HepG2 (cell line): ENCODE measurements around the gene BCL2L2. TPM values are rescaled to one million over a fixed set of nuclear protein-coding genes. Genes with fewer than 3 reads are reported as not detected.

Experiments
- ATM ChIP-seq: fragments of 450-650 bp; IDR thresholded peaks from 2 replicates; pipeline ENCODE4 v1.7.1; 2017; ENCODE audit warnings: mild to moderate bottlenecking, borderline replicate concordance
- BRF2 ChIP-seq: sonication (generic); formaldehyde crosslinking; IDR thresholded peaks from 2 replicates; pipeline ENCODE4 v1.8.1; 2022; ENCODE audit warnings: mild to moderate bottlenecking, missing genetic modification reagents
- CENPX ChIP-seq: sonication (generic); formaldehyde crosslinking; IDR thresholded peaks from 2 replicates; pipeline ENCODE4 v1.9.0; 2021; ENCODE audit warnings: mild to moderate bottlenecking, missing genetic modification reagents, moderate library complexity
- DNMT1 ChIP-seq: sonication (generic); formaldehyde crosslinking; IDR thresholded peaks from 2 replicates; pipeline ENCODE4 v1.5.1; 2020; ENCODE audit warnings: mild to moderate bottlenecking, missing genetic modification reagents
- GFI1 ChIP-seq: sonication (generic); formaldehyde crosslinking; IDR thresholded peaks from 2 replicates; pipeline ENCODE4 v1.5.0; 2020; ENCODE audit warnings: missing genetic modification reagents, mild to moderate bottlenecking, borderline replicate concordance
- IRF2 ChIP-seq: IDR thresholded peaks from 2 replicates; pipeline ENCODE4 v1.6.1; 2018; ENCODE audit warnings: missing genetic modification reagents, missing compliant biosample characterization
- ISX ChIP-seq: sonication (generic); formaldehyde crosslinking; conservative IDR thresholded peaks from 2 replicates; pipeline ENCODE4 v1.5.0; 2020; ENCODE audit warnings: missing genetic modification reagents
- RAD51 ChIP-seq: fragments of 450-650 bp; IDR thresholded peaks from 2 replicates; pipeline ENCODE4 v1.6.1; 2016; ENCODE audit warnings: borderline replicate concordance
- RARG ChIP-seq: sonication (generic); formaldehyde crosslinking; IDR thresholded peaks from 2 replicates; pipeline ENCODE4 v1.4.0; 2020; ENCODE audit warnings: low read depth, mild to moderate bottlenecking, missing genetic modification reagents
- SMARCC2 ChIP-seq: fragments of 450-650 bp; IDR thresholded peaks from 2 replicates; pipeline ENCODE4 v1.6.1; 2017; ENCODE audit warnings: antibody characterized with exemption, mild to moderate bottlenecking
- SNAPC4 ChIP-seq: sonication (generic); formaldehyde crosslinking; IDR thresholded peaks from 2 replicates; pipeline ENCODE4 v1.4.0; 2020; ENCODE audit warnings: mild to moderate bottlenecking, missing genetic modification reagents
- SSRP1 ChIP-seq: IDR thresholded peaks from 2 replicates; pipeline ENCODE4 v1.6.1; 2016; ENCODE audit warnings: control low read depth
- ZFY ChIP-seq: sonication (generic); formaldehyde crosslinking; IDR thresholded peaks from 2 replicates; pipeline ENCODE4 v1.4.0; 2020; ENCODE audit warnings: missing genetic modification reagents
- ZNF234 ChIP-seq: sonication (generic); formaldehyde crosslinking; conservative IDR thresholded peaks from 2 replicates; pipeline ENCODE4 v1.5.1; 2020; ENCODE audit warnings: mild to moderate bottlenecking, missing genetic modification reagents
- ZNF281 ChIP-seq: sonication (generic); formaldehyde crosslinking; IDR thresholded peaks from 2 replicates; pipeline ENCODE4 v1.4.0; 2020; ENCODE audit warnings: missing genetic modification reagents, borderline replicate concordance
- polyA plus RNA-seq, 8 experiments: library from polyadenylated mRNA; depleted of rRNA in 3 of 8; stranded (reverse) in 7 of 8; unstranded in 1 of 8; fragments of >200 nt; fragmentation: Illumina TruSeq in 4 of 8; extraction: Trizol in 4 of 8; gene quantifications; 2 replicates each; pipeline versions ENCODE4 v1.2.1 to v1.2.3, GENCODE V29; 2011 to 2016; ENCODE audit warnings: low read depth in 4 of 8, missing spikeins in 1 of 8, mixed read lengths in 1 of 8; ENCODE audit not compliant: insufficient read depth in 1 of 8
- total RNA-seq, 5 experiments: library from RNA; depleted of rRNA; stranded (reverse); fragments of >200 nt; fragmentation: Illumina TruSeq; extraction: Trizol; gene quantifications; 2 replicates each; pipeline ENCODE4 v1.2.3, GENCODE V29; 2016; ENCODE audit warnings: low read depth in 1 of 5
- TF ChIP-seq, protein P1 (sequence below): sonication (generic); formaldehyde crosslinking; IDR thresholded peaks from 2 replicates; pipeline ENCODE4 v1.5.0; 2020; ENCODE audit warnings: mild to moderate bottlenecking, missing genetic modification reagents

BCL2L2 gene
- total and polyA plus RNA-seq, 2 of the 13 experiments (the other 11 are each of a cell fraction or from before 2014, with no cell fraction given), result 28.1 to 49.8 TPM

- TF ChIP-seq ISX (no peak; the same call in 1 of the 2 replicates), SMARCC2 (peak; percentile 12; the same call in 1 of the 2 replicates), CENPX (CRISPR knock-in tag) (no peak), ZNF234 (CRISPR knock-in tag) (no peak), RAD51 (peak; percentile 97), SSRP1 (0 out of 2 replicates have a peak, but pooled peaks have one; percentile 21), ZNF281 (CRISPR knock-in tag) (peak; percentile 57), SNAPC4 (CRISPR knock-in tag) (peak; percentile 60), IRF2 (CRISPR knock-in tag) (peak; percentile 97; the same call in 1 of the 2 replicates), ZFY (CRISPR knock-in tag) (peak; percentile 95), BRF2 (CRISPR knock-in tag) (peak; percentile 98), DNMT1 (0 out of 2 replicates have a peak, but pooled peaks have one; percentile 80), ATM (no peak), RARG (CRISPR knock-in tag) (peak; percentile 79; the same call in 1 of the 2 replicates), GFI1 (CRISPR knock-in tag) (0 out of 2 replicates have a peak, but pooled peaks have one; percentile 4)
- TF ChIP-seq, protein P1, sequence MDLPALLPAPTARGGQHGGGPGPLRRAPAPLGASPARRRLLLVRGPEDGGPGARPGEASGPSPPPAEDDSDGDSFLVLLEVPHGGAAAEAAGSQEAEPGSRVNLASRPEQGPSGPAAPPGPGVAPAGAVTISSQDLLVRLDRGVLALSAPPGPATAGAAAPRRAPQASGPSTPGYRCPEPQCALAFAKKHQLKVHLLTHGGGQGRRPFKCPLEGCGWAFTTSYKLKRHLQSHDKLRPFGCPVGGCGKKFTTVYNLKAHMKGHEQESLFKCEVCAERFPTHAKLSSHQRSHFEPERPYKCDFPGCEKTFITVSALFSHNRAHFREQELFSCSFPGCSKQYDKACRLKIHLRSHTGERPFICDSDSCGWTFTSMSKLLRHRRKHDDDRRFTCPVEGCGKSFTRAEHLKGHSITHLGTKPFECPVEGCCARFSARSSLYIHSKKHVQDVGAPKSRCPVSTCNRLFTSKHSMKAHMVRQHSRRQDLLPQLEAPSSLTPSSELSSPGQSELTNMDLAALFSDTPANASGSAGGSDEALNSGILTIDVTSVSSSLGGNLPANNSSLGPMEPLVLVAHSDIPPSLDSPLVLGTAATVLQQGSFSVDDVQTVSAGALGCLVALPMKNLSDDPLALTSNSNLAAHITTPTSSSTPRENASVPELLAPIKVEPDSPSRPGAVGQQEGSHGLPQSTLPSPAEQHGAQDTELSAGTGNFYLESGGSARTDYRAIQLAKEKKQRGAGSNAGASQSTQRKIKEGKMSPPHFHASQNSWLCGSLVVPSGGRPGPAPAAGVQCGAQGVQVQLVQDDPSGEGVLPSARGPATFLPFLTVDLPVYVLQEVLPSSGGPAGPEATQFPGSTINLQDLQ (CRISPR knock-in tag), result no peak
Observed at GRCh38 chr14:23320584-23321571, 14.2 kb downstream of the BCL2L2 start, which contains the start of gene PABPN1 (continued).
